Neural cell (in vitro differentiated cells): Measurements from ENCODE around the gene DLG2.

Experiments
- MXI1 ChIP-seq: fragments of 450-650 bp; conservative IDR thresholded peaks from 2 replicates; pipeline ENCODE4 v1.6.1; 2014; ENCODE audit warnings: antibody characterized with exemption, mild to moderate bottlenecking; ENCODE audit not compliant: poor library complexity, severe bottlenecking
- POLR2AphosphoS5 ChIP-seq: IDR thresholded peaks from 2 replicates; pipeline ENCODE4 v1.6.1; 2012
- RAD21 ChIP-seq: fragments of 450-650 bp; conservative IDR thresholded peaks from 2 replicates; pipeline ENCODE4 v1.6.1; 2014; ENCODE audit warnings: antibody characterized with exemption, mild to moderate bottlenecking, moderate library complexity
- REST ChIP-seq: IDR thresholded peaks from 2 replicates; pipeline ENCODE4 v1.6.1; 2012; ENCODE audit warnings: borderline replicate concordance
- TF ChIP-seq, protein P1 (sequence below): fragments of 450-650 bp; IDR thresholded peaks from 2 replicates; pipeline ENCODE4 v1.5.1; 2014; ENCODE audit warnings: antibody characterized with exemption, mild to moderate bottlenecking, moderate library complexity; ENCODE audit not compliant: poor library complexity, severe bottlenecking

GRCh38 chr11:85589373-85589772 lies 37.8 kb downstream of the DLG2 start:
- TF ChIP-seq, protein P1, sequence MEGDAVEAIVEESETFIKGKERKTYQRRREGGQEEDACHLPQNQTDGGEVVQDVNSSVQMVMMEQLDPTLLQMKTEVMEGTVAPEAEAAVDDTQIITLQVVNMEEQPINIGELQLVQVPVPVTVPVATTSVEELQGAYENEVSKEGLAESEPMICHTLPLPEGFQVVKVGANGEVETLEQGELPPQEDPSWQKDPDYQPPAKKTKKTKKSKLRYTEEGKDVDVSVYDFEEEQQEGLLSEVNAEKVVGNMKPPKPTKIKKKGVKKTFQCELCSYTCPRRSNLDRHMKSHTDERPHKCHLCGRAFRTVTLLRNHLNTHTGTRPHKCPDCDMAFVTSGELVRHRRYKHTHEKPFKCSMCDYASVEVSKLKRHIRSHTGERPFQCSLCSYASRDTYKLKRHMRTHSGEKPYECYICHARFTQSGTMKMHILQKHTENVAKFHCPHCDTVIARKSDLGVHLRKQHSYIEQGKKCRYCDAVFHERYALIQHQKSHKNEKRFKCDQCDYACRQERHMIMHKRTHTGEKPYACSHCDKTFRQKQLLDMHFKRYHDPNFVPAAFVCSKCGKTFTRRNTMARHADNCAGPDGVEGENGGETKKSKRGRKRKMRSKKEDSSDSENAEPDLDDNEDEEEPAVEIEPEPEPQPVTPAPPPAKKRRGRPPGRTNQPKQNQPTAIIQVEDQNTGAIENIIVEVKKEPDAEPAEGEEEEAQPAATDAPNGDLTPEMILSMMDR, result no peak
- TF ChIP-seq REST (no peak), POLR2AphosphoS5 (no peak), MXI1 (no peak), RAD21 (no peak)
